A549 treated with ZK216348 at 1 μM for 4 hours (cell line): ENCODE data around the gene GLTPD2. TPM values are rescaled to one million over a fixed set of nuclear protein-coding genes. Genes with fewer than 3 reads are reported as not detected.

Experiments used
- total RNA-seq: library from RNA; stranded (reverse); fragments of 200-300 nt; extraction: Qiagen RNA extraction; gene quantifications from 5 replicates; pipeline ENCODE4 v1.2.3, GENCODE V29; 2022; ENCODE audit warnings: low read depth

Gene GLTPD2
- total RNA-seq, result not detected in 5 replicates

GRCh38 chr17:4788807-4789700 lies at the start of gene GLTPD2:
Gene GLTPD2 (plus strand): TSS chr17:4788964. CDS start chr17:4789012, 48 bp downstream.

GRCh38 chr17:4739122-4740024 lies 49.4 kb upstream of the GLTPD2 start, which contains the start of the genes CXCL16 and ZMYND15:
Gene CXCL16 (minus strand): TSS chr17:4739928. CDS start chr17:4739339, 589 bp downstream.
Gene ZMYND15 (plus strand): TSS chr17:4739833. CDS start chr17:4740549, 716 bp downstream.

DNA sequence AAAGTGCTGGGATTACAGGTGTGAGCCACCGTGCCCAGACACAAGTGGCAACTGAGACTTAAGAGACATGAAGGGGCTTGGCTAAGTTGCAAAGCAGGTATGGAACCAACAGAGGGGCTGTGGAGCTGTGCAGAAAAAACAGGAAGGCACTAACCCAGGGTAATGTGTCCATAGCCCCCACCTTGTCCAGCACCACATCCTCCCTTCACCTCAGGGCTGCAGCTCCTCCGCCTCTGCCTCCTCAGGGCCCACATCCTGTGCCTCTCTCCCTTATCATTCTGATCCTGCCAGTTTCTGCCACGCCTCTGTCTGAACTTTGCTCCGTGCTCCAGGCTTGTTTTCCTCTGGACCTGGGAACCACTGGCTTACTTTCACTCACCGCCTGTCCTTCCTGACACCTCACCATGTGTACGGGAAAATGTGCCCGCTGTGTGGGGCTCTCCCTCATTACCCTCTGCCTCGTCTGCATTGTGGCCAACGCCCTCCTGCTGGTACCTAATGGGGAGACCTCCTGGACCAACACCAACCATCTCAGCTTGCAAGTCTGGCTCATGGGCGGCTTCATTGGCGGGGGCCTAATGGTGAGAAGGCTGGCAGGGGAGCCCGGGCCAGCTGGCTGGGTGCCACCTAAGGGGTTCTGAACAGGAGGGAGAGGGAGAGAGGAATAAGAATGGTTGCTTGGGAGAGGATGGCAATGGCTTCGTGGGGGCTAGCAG lies 17.1 kb upstream of the GLTPD2 start, which contains the start of gene TM4SF5:
TSS of gene TM4SF5 (plus strand) at position 368 of the 716 bp plus-strand sequence. CDS start at position 405, 37 bp downstream.

DNA sequence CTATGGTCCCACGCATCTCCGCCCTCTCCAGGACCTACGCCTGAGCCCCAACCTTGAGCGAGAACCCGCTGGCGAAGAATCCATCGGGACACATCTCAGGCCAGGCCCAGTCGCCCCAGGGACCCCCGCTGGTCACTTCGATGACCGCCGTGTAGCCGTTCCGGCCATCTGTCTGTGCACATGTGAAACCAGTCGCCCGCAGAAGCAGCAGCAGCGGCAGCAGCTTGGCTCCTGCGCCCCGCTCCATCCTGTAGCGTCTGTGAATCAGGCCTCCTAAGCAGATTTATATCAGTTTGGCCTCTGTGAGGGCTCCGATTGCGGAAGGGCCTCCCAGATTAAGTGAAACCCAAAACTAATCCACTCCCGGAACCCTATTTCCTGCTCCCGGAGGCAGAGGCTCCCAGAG lies 2.7 kb upstream of the GLTPD2 start, which contains the start of gene VMO1:
TSS of gene VMO1 (minus strand) at position 259 of the 406 bp plus-strand sequence. CDS start at position 247, 12 bp downstream.

GRCh38 chr17:4802228-4802627 lies 13.5 kb downstream of the GLTPD2 start, which contains the start of gene C17orf114:
Gene C17orf114 (minus strand): TSS chr17:4802328.

DNA sequence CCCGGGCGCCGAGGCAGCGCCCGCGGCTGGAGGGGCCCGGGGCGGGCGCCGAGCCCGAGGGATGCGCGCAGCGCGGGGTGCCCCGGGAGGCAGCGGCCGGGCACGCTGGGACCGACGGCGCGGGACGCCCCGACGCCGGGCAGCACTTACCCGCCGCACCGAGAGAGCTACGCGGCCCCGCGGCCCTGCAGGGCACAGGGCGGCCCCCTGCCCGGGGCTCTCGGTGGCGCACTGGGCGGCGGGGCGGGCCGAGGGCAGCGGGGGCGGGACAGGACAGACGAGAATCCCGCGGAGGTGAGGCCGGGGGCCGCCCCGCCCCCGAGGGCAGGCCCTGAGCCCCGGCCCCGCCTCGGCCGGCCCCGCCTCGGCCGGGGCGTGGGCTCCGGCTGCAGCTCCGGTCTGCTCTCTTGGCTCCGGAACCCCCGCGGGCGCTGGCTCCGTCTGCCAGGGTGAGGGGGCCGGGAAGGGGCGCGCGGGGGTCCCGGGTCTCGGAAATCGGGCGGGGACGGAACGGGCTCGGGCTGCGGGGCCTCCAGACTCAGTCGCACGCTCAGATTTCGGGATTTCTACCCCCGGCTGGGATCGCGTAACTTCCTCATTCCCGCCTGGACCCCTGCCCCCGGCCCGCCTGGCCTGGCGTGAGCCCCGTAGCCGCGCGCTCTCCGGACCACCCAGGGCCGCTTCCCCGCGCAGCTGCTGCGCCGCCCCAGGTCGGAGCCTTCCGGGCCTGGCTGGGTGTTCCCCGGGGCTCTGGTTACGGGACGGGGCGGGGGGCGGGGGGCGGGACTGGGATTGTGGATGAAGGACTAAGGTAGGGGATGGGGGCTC lies 18.2 kb downstream of the GLTPD2 start, which contains the start of gene PLD2:
TSS of gene PLD2 (plus strand) at position 376 of the 828 bp plus-strand sequence. CDS start 621 bp downstream, outside the sequence.

DNA sequence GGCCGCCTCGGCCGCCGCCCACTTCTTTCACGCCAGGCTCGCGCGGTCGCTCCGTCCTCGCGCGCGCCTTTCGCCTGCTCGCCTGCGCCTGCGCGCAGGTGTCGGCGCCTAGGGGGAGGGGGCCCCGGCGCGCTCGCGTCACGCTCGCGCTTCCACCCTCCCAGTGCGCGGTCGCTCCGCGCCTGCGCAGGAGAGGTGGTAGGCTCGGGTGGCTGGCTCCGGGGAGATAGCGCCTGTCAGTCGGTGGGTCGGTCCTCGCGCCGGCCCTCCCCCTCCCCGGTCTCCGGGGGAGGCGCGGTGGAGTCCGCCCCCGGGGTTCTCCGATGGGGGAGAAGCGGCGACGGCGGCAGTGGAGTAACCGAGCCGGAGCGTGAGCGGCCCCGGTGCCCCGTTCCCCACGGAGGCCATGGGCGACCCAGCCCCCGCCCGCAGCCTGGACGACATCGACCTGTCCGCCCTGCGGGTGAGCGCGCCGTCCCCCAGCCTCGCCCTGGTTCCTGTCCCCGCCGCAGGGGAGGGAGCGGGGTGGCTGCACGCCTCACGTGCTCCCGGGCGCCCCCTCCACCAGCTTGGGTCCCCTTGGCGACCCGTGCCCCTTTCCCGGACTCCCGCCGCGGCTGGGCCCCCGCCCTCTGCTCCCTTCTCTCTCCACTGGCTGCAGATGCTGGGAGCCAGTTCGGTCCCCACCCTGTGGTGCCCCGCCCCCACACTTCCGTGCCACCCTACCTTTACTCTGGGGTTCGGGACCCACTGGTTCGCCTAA lies 44.6 kb downstream of the GLTPD2 start, which contains the start of gene MINK1:
TSS of gene MINK1 (plus strand) at position 163 of the 763 bp plus-strand sequence. CDS start at position 407, 244 bp downstream.

Other genes starting within 250 kb of the GLTPD2 start
- 74.9 to 120 TPM (median 113 TPM) in 5 replicates for gene MYBBP1A, start 233.6 kb upstream of the GLTPD2 start, total RNA-seq
- not detected in 5 replicates for gene GGT6, start 228.4 kb upstream of the GLTPD2 start, total RNA-seq
- gene SMTNL2, start 204.4 kb upstream of the GLTPD2 start, total RNA-seq, result 0.24 to 1.3 TPM (median 0.73 TPM) in 5 replicates
- gene ALOX15, start 147.3 kb upstream of the GLTPD2 start, total RNA-seq, result 0.11 to 0.17 TPM (median 0.14 TPM) in 4 of 5 replicates, not detected in the other
- gene PELP1, start 84.8 kb upstream of the GLTPD2 start, total RNA-seq, result 52.0 to 80.3 TPM (median 74.0 TPM) in 5 replicates
- 51.4 to 69.2 TPM (median 63.0 TPM) in 5 replicates for gene ARRB2, start 78.3 kb upstream of the GLTPD2 start, total RNA-seq
- 38.6 to 52.7 TPM (median 42.3 TPM) in 5 replicates for gene MED11, start 57.5 kb upstream of the GLTPD2 start, total RNA-seq
- gene ZMYND15, start 49.1 kb upstream of the GLTPD2 start, total RNA-seq, result 0.41 to 0.65 TPM (median 0.52 TPM) in 5 replicates
- gene CXCL16, start 49.0 kb upstream of the GLTPD2 start, total RNA-seq, result 11.6 to 20.8 TPM (median 17.1 TPM) in 5 replicates
- 0.44 to 1.2 TPM (median 0.78 TPM) in 5 replicates for gene TM4SF5, start 17.1 kb upstream of the GLTPD2 start, total RNA-seq
- gene VMO1, start 2.6 kb upstream of the GLTPD2 start, total RNA-seq, result 0.94 to 1.7 TPM (median 1.5 TPM) in 4 of 5 replicates, not detected in the other
- 391 to 521 TPM (median 476 TPM) in 5 replicates for gene PSMB6, start 7.2 kb downstream of the GLTPD2 start, total RNA-seq
- 17.2 to 31.6 TPM (median 24.7 TPM) in 5 replicates for gene PLD2, start 18.2 kb downstream of the GLTPD2 start, total RNA-seq
- gene MINK1, start 44.4 kb downstream of the GLTPD2 start, total RNA-seq, result 39.9 to 69.8 TPM (median 63.0 TPM) in 5 replicates
- gene C17orf107, start 110.6 kb downstream of the GLTPD2 start, total RNA-seq, result 0.13 to 0.41 TPM (median 0.36 TPM) in 5 replicates
- gene CHRNE, start 114.1 kb downstream of the GLTPD2 start, total RNA-seq, result 0.06 to 0.22 TPM (median 0.09 TPM) in 3 of 5 replicates, not detected in the others
- not detected in 5 replicates for gene GP1BA, start 143.3 kb downstream of the GLTPD2 start, total RNA-seq
- 48.3 to 76.4 TPM (median 71.9 TPM) in 5 replicates for gene SLC25A11, start 151.1 kb downstream of the GLTPD2 start, total RNA-seq
- 100 to 159 TPM (median 135 TPM) in 5 replicates for gene RNF167, start 151.3 kb downstream of the GLTPD2 start, total RNA-seq
- gene PFN1, start 159.6 kb downstream of the GLTPD2 start, total RNA-seq, result 2,069 to 3,159 TPM (median 3,031 TPM) in 5 replicates
- 41.5 to 63.2 TPM (median 48.4 TPM) in 5 replicates for gene ENO3, start 162.2 kb downstream of the GLTPD2 start, total RNA-seq
- 71.7 to 94.4 TPM (median 78.1 TPM) in 5 replicates for gene SPAG7, start 178.9 kb downstream of the GLTPD2 start, total RNA-seq
- gene CAMTA2, start 198.7 kb downstream of the GLTPD2 start, total RNA-seq, result 24.5 to 43.4 TPM (median 34.9 TPM) in 5 replicates
- 1.1 to 2.4 TPM (median 1.5 TPM) in 5 replicates for gene INCA1, start 208.6 kb downstream of the GLTPD2 start, total RNA-seq
- gene KIF1C, start 209.0 kb downstream of the GLTPD2 start, total RNA-seq, result 95.3 to 132 TPM (median 116 TPM) in 5 replicates
- gene SLC52A1, start 246.5 kb downstream of the GLTPD2 start, total RNA-seq, result 0.33 to 1.1 TPM (median 0.75 TPM) in 5 replicates